Activated gamma-delta T cell treated with anti-CD3 and anti-CD28 coated beads, Interleukin-2, amount 50 U/mL, for 16 hours (primary cell): ENCODE results near the gene PACSIN2.
A peak's percentile ranks its signal among the peaks of the same experiment; 100 is the strongest.

Experiments used
- DNase-seq: peaks from one replicate; pipeline ENCODE4 v3.0.0-alpha.2; 2020; ENCODE audit warnings: low read depth

Gene PACSIN2

GRCh38 chr22:42881298-42881697 is 133.7 kb downstream of the PACSIN2 start:
- no peak for DNase-seq

- no peak for DNase-seq
Measured at GRCh38 chr22:42880815-42881214, 134.1 kb downstream of the PACSIN2 start.

- DNase-seq, result no peak
Measured at GRCh38 chr22:42879371-42880021, 135.5 kb downstream of the PACSIN2 start.

- DNase-seq, result no peak
Measured at GRCh38 chr22:42878561-42879305, 136.2 kb downstream of the PACSIN2 start.

- no peak for DNase-seq
Measured at GRCh38 chr22:42877597-42878340, 137.2 kb downstream of the PACSIN2 start.

GRCh38 chr22:42877158-42877557 is 137.8 kb downstream of the PACSIN2 start:
- DNase-seq, result no peak

GRCh38 chr22:42876041-42876440 is 138.9 kb downstream of the PACSIN2 start:
- DNase-seq, result no peak

GRCh38 chr22:42874010-42874409 is 140.9 kb downstream of the PACSIN2 start:
- no peak for DNase-seq

GRCh38 chr22:42873356-42873755 is 141.6 kb downstream of the PACSIN2 start:
- DNase-seq, result no peak

GRCh38 chr22:42872821-42873220 is 142.1 kb downstream of the PACSIN2 start:
- DNase-seq, result no peak

- DNase-seq, result no peak
Measured at GRCh38 chr22:42871146-42872050, 143.6 kb downstream of the PACSIN2 start.

GRCh38 chr22:42869888-42870480 is 145.0 kb downstream of the PACSIN2 start:
- no peak for DNase-seq

- no peak for DNase-seq
Measured at GRCh38 chr22:42869463-42869862, 145.5 kb downstream of the PACSIN2 start.

GRCh38 chr22:42868751-42869251 is 146.1 kb downstream of the PACSIN2 start:
- no peak for DNase-seq

- DNase-seq, result no peak
Measured at GRCh38 chr22:42866100-42866499, 148.8 kb downstream of the PACSIN2 start.

- DNase-seq, result no peak
Measured at GRCh38 chr22:42865536-42865935, 149.4 kb downstream of the PACSIN2 start.

GRCh38 chr22:42863349-42863961 is 151.5 kb downstream of the PACSIN2 start:
- peak; percentile 14 for DNase-seq

- DNase-seq, result no peak
Measured at GRCh38 chr22:42862045-42862734, 152.8 kb downstream of the PACSIN2 start.

- no peak for DNase-seq
Measured at GRCh38 chr22:42860968-42861367, 154.0 kb downstream of the PACSIN2 start.

GRCh38 chr22:42857845-42858481 is 157.0 kb downstream of the PACSIN2 start:
- no peak for DNase-seq
